H54 (cell line): Measurements from ENCODE around the gene RALGDS.
"Not testable (repeated sequence)": the region's sequence is repeated elsewhere in the genome, so short reads cannot be mapped to it uniquely, and the experiment has no call there.

Source experiments
- DNase-seq: peaks from one replicate; pipeline ENCODE4 v3.0.0; 2011; ENCODE audit warnings: low spot score, mixed read lengths; ENCODE audit not compliant: insufficient read length
- FAIRE-seq: peaks from 3 replicates; lab custom pipeline; 2011; peaks lifted over from hg19 to GRCh38; lab: Jason Lieb, UNC
- POLR2A ChIP-seq: IDR thresholded peaks from 2 replicates; pipeline ENCODE4 v1.6.1; 2011; ENCODE audit warnings: low read depth, mild to moderate bottlenecking, low read length

RALGDS gene

GRCh38 chr9:133076691-133077090 is 44.3 kb downstream of the RALGDS start:
- no peak for TF ChIP-seq POLR2A
- FAIRE-seq (no peak), DNase-seq (no peak)

DNA sequence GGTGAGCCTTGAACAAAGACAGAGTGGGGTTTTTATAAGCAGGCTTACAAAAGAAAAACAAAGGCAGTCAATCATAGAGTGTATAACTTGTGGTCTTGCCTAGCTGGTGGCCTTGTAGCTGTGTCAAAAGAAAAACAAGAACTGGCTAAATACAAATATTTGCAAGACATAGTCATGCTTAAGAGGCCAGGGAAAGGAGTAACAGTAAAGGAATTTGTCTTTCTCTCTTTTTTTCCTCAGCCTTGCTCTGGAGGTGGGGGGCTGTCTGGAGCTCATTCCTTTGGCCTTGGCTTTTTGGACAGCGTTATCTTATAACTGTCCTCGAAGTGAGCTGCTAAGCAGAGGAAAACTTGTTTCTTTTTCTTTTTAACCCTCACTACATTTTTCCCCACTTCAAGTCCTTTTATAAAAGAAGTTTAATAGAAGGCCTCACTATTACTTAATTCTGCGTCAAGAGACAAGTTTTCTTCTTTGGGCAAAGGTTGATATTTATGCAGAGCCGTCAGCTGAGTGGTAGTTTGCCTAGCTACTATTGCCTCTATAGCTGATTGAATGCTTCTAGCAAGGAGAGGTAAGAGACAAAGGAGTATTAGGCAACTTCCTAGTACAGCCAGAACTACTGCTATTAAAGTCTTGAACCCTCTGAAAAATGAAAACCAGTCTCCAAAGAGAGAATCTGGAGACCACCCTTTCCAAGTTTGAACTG is 45.0 kb downstream of the RALGDS start:
- FAIRE-seq (peak; percentile 69), DNase-seq (peak; percentile 87)
- no peak for TF ChIP-seq POLR2A

- TF ChIP-seq POLR2A, result no peak
- DNase-seq, result no peak
- no peak for FAIRE-seq
Measured at GRCh38 chr9:133074111-133074651, 46.9 kb downstream of the RALGDS start.

GRCh38 chr9:133073086-133074014 is 47.7 kb downstream of the RALGDS start:
- no peak for TF ChIP-seq POLR2A
- FAIRE-seq, result no peak
- no peak for DNase-seq

DNA sequence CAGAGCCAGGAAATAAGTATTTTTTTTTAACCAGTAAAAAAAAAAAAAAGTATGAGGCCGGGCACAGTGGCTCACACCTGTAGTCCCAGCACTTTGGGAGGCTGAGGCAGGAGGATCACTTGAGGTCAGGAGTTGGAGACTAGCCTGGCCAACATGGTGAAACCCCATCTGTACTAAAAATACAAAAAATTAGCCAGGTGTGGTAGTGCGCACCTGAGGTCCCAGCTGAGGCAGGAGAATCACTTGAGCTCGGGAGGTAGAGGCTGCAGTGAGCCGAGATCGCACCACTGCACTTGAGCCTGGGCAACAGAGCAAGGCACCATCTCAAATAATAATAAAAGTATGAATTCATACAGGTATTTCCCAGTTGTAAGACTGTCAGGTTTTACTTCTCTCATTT is 48.8 kb downstream of the RALGDS start:
- not testable (repeated sequence) for DNase-seq, FAIRE-seq

- no peak for FAIRE-seq
- no peak for DNase-seq
- no peak for TF ChIP-seq POLR2A
Measured at GRCh38 chr9:133071484-133072150, 49.4 kb downstream of the RALGDS start.

DNA sequence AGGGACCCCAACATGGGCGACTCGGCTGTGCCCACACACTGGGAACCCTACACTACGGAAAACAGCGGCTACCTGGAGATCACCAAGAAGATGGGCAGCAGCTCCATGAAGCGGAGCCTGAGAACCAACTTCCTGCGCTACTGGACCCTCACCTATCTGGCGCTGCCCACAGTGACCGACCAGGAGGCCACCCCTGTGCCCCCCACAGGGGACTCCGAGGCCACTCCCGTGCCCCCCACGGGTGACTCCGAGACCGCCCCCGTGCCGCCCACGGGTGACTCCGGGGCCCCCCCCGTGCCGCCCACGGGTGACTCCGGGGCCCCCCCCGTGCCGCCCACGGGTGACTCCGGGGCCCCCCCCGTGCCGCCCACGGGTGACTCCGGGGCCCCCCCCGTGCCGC is 50.1 kb downstream of the RALGDS start:
- DNase-seq, FAIRE-seq: not testable (repeated sequence)

GRCh38 chr9:133070500-133070961 is 50.5 kb downstream of the RALGDS start:
- DNase-seq, FAIRE-seq: not testable (repeated sequence)

DNA sequence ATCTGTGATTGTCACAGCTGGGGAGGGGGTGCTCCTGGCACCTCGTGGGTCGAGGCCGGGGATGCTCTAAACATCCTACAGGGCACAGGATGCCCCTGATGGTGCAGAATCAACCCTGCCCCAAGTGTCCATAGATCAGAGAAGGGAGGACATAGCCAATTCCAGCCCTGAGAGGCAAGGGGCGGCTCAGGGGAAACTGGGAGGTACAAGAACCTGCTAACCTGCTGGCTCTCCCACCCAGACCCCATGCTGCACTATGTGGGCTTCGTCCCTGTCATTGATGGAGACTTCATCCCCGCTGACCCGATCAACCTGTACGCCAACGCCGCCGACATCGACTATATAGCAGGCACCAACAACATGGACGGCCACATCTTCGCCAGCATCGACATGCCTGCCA is 52.6 kb downstream of the RALGDS start:
- DNase-seq, FAIRE-seq: not testable (repeated sequence)

DNA sequence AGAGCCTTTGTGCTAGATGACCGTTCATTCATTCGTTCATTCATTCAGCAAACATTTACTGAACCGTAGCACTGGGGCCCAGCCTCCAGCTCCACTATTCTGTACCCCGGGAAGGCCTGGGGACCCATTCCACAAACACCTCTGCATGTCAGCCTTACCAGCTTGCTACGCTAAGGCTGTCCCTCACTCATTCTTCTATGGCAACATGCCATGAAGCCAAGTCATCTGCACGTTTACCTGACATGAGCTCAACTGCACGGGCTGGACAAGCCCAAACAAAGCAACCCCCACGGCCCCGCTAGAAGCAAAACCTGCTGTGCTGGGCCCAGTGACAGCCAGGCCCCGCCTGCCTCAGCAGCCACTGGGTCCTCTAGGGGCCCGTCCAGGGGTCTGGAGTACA is 53.2 kb downstream of the RALGDS start:
- FAIRE-seq (no peak), DNase-seq (no peak)
- no peak for TF ChIP-seq POLR2A

DNA sequence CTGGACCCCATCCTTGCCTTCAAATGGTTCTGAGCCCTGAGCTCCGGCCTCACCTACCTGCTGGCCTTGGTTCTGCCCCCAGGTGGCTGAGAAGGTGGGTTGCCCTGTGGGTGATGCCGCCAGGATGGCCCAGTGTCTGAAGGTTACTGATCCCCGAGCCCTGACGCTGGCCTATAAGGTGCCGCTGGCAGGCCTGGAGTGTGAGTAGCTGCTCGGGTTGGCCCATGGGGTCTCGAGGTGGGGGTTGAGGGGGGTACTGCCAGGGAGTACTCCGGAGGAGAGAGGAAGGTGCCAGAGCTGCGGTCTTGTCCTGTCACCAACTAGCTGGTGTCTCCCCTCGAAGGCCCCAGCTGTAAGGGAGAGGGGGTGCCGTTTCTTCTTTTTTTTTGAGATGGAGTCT is 54.0 kb downstream of the RALGDS start:
- DNase-seq, result no peak
- no peak for FAIRE-seq
- no peak for TF ChIP-seq POLR2A

DNA sequence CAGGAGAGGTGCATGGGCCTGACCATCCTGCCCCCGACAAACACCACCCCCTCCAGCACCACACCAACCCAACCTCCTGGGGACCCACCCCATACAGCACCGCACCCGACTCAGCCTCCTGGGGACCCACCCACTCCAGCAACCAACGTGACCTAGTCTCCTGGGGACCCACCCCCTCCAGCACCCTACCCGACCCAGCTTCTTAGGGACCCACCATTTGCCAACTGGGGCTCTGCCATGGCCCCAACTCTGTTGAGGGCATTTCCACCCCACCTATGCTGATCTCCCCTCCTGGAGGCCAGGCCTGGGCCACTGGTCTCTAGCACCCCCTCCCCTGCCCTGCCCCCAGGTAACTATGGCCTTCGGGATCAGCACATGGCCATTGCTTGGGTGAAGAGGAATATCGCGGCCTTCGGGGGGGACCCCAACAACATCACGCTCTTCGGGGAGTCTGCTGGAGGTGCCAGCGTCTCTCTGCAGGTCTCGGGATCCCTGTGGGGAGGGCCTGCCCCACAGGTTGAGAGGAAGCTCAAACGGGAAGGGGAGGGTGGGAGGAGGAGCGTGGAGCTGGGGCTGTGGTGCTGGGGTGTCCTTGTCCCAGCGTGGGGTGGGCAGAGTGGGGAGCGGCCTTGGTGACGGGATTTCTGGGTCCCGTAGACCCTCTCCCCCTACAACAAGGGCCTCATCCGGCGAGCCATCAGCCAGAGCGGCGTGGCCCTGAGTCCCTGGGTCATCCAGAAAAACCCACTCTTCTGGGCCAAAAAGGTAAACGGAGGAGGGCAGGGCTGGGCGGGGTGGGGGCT is 54.7 kb downstream of the RALGDS start:
- FAIRE-seq, result no peak
- DNase-seq, result no peak

GRCh38 chr9:133065070-133065388 is 56.0 kb downstream of the RALGDS start:
- no peak for DNase-seq

More for the DNA sequence above, 54.7 kb downstream of the RALGDS start:
- no peak for TF ChIP-seq POLR2A

More at GRCh38 chr9:133065070-133065388, 56.0 kb downstream of the RALGDS start:
- no peak for TF ChIP-seq POLR2A
- FAIRE-seq, result no peak
